Activated naive CD4-positive, alpha-beta T cell treated with anti-CD3 and anti-CD28 coated beads, Interleukin-2, amount 50 U/mL, for 72 hours (primary cell): Measurements from ENCODE around the gene NRSN1. TPM values are rescaled to one million over a fixed set of nuclear protein-coding genes. Genes with fewer than 3 reads are reported as not detected.
A peak's percentile ranks its signal among the peaks of the same experiment; 100 is the strongest.

ENCODE experiments used
- ATAC-seq, 2 donors: fragments of 150-1000 bp; cut with Tn5 transposase; 2 replicates each; pipeline ENCODE4 v1.10.0; 2021; ENCODE audit warnings: mild to moderate bottlenecking in 2 of 2, moderate library complexity in 2 of 2
- DNase-seq, 2 donors: peaks; one replicate each; pipeline ENCODE4 v3.0.0; 2021 to 2022; ENCODE audit warnings: low spot score in 2 of 2
- H3K27ac Mint-ChIP-seq, 2 donors: one replicate each; pipeline ENCODE4 v1.8.0; 2022; ENCODE audit warnings: mild to moderate bottlenecking in 2 of 2, mixed read lengths in 2 of 2
- H3K36me3 Mint-ChIP-seq, 2 donors: one replicate each; pipeline ENCODE4 v1.8.0; 2022; ENCODE audit warnings: mixed read lengths in 2 of 2
- H3K9me3 Mint-ChIP-seq, 2 donors: one replicate each; pipeline ENCODE4 v1.8.0; 2022; ENCODE audit warnings: mixed read lengths in 2 of 2
- total RNA-seq, 2 donors: library from RNA; stranded (reverse); gene quantifications; one replicate each; pipeline ENCODE4 v1.2.3, GENCODE V29; 2022

The NRSN1 gene, protein sequence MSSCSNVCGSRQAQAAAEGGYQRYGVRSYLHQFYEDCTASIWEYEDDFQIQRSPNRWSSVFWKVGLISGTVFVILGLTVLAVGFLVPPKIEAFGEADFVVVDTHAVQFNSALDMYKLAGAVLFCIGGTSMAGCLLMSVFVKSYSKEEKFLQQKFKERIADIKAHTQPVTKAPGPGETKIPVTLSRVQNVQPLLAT
- total RNA-seq: not detected

DNA sequence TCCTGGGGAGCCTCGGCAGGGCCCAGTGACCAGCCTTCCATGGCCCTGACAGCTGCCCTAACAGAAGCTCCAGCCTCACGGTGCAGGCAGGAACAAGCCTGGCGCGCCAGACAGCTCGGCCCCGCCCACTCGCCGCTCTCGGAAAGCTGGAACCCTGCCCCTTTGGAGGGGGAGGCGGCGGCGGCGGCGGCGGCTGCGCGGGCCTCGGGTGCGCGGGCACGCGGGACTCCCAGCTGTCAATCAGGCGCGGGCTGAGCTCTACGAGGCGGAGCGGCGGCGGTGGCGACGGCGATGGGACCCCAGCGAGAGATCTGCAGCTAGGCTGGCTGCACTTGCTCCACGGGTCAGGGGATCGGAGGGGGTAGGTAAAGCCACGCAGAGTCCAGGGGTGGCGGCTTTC is at the start of gene NRSN1:
TSS of gene NRSN1 (plus strand) at position 236 of the 400 bp plus-strand sequence. CDS start 8,113 bp downstream, outside the sequence.
- ATAC-seq (no peak), DNase-seq (no peak)
- Mint-ChIP-seq H3K27ac (no peak within 1 kb of the TSS), H3K9me3 (peaks cover 8% of the 10 kb centered on the region in 2 donors), H3K36me3 (peaks cover 0 to 10% of the 10 kb centered on the region in 2 donors)

DNA sequence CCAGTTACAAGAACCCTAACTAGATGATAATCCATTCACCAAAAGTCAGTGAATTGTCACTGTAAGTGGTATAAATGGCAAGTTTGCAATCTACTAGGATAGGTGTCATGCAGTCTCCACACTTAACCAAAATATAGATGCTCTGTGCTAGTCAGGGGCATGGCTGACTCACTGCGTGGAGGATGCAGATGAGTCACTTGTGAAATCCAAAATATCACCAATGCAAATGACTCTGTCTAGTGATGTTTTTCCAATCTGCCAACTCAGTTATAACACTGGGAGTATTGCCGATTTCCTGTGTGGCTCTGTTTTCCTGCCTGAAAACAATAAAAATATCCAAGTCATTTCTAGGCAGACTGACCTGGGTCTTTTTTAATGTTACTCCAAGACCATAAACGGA is 47.8 kb upstream of the NRSN1 start:
- ATAC-seq (peak in 1 of 2 donors; percentile 44), DNase-seq (no peak)
- Mint-ChIP-seq H3K9me3 (peaks cover 4 to 6% of the 10 kb centered on the region in 2 donors), H3K36me3 (no peaks in the 10 kb centered on the region), H3K27ac (no peak overlapping the region)

DNA sequence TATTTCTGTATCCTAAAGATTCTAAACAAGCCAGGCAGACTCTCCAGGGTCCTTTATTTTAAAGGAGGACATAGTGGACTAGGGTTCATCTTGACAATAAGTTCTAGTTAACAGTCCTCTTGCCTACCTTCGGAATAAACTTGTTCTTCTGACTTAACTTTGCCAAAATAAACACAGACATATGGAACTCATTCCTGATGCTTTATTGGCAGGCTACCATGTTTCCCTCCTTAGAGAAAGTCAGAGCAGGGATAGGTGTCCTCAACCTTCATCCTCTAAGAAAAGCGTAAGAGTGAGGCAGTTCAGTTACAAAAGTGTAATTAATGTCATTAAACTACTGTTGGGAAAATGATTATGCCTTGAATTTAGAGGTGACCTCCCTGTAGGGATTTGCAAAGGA is 46.9 kb upstream of the NRSN1 start:
- peaks cover 4 to 6% of the 10 kb centered on the region in 2 donors for H3K9me3 Mint-ChIP-seq
- no peak overlapping the region for H3K27ac Mint-ChIP-seq
- DNase-seq: no peak
- no peaks in the 10 kb centered on the region for H3K36me3 Mint-ChIP-seq
- no peak for ATAC-seq

DNA sequence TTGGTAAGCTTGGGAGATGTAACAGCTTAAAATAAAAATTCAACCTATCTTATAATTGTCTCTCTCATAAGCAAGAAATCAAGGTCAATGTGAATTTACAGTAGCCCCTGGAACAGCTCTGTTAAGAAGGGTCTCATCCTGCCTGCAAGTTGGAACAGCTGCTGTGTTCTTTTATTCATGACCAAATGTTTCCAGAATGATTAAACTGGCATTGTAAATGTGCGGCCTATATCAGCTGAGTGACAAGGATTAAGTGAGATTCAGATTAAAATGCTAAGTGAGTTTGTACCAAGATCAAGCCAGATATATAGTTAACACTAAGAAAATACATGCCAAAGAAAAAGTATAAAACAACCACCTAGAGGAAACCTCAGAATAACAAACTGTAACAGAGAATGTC is 45.3 kb upstream of the NRSN1 start:
- no peak for ATAC-seq

DNA sequence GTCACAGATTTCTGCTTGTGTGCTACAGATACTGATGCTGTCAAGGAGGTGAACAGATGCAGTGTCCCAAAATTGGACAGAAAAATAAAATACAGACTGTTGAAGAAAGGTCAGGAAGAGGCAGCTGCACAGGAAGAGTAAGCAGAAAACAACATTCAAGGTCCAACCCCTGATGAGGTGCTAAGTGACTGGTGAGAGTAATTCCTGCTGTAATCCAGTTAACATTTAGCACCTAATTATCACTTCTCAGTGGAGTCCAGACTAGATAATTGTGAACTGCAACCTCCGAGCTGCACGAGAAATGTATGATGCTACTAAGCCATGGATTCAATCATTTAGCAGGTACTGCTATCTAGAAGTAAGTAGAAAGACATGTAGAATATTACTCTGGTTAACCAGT is 36.3 kb upstream of the NRSN1 start:
- no peak overlapping the region for H3K27ac Mint-ChIP-seq
- H3K36me3 Mint-ChIP-seq: no peaks in the 10 kb centered on the region
- ATAC-seq (no peak), DNase-seq (no peak)
- peaks cover 0 to 5% of the 10 kb centered on the region in 2 donors for H3K9me3 Mint-ChIP-seq

More for the DNA sequence above, 45.3 kb upstream of the NRSN1 start:
- no peaks in the 10 kb centered on the region for H3K36me3 Mint-ChIP-seq
- no peak for DNase-seq
- H3K27ac Mint-ChIP-seq: no peak overlapping the region
- peaks cover 4 to 8% of the 10 kb centered on the region in 2 donors for H3K9me3 Mint-ChIP-seq

DNA sequence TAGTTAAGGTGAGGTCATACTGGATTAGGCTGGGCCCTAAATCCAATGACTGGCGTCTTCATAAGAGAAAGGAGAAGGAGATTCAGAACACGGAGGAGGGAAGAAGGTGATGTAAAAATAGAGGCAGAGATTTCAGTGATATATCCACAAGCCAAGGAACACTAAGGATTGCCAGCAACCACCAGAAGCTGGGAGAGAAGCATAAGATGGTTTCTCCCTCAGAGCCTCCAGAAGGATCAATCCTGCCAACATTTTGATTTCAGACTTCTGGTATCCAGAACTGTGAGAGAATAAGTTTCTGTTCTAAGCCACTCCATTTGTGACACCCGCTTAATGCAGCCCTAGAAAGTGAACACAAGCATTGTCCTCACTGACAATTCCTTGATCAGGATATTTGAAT is 33.6 kb upstream of the NRSN1 start:
- H3K36me3 Mint-ChIP-seq: no peaks in the 10 kb centered on the region
- DNase-seq: no peak
- no peak for ATAC-seq
- H3K27ac Mint-ChIP-seq: no peak overlapping the region
- no peaks in the 10 kb centered on the region for H3K9me3 Mint-ChIP-seq

DNA sequence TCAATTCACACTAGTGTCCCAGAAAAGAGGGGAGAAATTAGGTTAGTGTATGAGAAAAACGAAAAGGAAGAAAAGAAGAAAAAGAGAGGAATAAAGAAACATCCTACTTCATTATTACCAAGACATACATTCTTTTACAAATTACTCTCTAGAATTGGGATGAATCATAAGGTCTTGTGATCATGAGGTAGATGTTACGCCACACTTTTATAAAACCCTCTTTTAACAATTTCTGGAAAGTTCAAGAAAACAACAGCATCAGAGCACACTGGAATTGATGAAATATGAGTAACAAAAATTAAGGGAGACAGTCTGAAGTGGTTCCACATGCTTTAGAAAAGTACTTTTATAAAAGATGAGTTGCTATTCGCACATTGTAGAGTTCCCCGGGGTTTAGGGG is 32.6 kb upstream of the NRSN1 start:
- Mint-ChIP-seq H3K36me3 (no peaks in the 10 kb centered on the region), H3K27ac (no peak overlapping the region), H3K9me3 (no peaks in the 10 kb centered on the region)
- ATAC-seq (no peak), DNase-seq (no peak)

DNA sequence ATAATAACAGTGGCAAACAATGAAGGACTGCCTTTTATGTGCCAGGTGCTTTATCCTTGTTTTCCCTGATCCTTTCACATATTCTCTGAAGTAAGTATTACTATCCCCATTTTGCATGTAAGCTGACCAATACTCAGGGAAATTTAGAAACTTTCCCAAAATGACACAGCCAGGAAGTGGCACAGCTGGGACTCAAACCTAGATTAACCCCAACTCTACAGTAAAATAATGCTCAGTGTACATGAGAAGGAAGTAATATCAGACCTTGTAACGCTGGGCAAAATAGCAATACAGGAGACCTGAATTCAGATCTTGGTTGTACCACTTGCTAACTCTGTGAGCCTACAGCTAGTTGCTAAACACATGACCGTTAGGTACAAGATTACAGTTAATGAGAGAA is 26.8 kb upstream of the NRSN1 start:
- no peaks in the 10 kb centered on the region for H3K36me3 Mint-ChIP-seq

DNA sequence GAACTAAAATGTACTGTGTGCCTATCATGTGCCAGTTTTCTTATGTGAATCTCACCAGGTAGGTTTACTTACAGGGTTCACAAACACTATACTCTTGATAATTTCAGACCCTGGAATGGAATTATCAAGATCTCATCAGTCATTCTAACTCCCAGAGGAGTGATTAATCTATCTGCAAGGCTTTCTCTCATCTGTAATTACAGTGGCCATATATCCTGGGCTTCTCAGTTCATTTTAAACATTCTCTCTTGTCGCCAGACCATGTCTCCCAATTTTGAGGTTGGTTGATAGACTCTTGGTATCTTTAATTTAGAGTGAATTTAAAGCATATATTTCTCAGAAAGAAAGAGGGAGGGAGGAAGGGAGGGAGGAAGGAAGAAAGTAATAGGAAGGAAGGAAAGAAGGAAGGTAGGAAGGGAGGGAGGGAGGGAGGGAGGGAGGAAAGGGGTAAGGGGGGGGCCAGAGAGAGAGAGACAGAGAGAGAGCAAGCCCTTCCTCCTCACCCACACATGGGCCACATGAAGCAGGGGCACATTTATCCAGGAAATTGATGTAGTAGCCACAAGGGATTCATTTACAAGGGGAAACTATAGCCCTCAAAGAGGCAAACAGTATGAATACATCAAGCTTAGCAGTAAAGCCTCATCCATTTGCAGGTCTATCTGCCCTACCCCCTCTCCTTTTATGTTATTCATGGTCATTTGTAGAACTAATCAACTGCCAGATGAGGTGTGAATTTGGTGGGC is 25.8 kb upstream of the NRSN1 start:
- ATAC-seq (no peak), DNase-seq (no peak)
- H3K36me3 Mint-ChIP-seq: no peaks in the 10 kb centered on the region
- no peak overlapping the region for H3K27ac Mint-ChIP-seq
- no peaks in the 10 kb centered on the region for H3K9me3 Mint-ChIP-seq

More for the DNA sequence above, 26.8 kb upstream of the NRSN1 start:
- DNase-seq: no peak
- ATAC-seq: no peak
- H3K9me3 Mint-ChIP-seq: no peaks in the 10 kb centered on the region
- H3K27ac Mint-ChIP-seq: no peak overlapping the region

DNA sequence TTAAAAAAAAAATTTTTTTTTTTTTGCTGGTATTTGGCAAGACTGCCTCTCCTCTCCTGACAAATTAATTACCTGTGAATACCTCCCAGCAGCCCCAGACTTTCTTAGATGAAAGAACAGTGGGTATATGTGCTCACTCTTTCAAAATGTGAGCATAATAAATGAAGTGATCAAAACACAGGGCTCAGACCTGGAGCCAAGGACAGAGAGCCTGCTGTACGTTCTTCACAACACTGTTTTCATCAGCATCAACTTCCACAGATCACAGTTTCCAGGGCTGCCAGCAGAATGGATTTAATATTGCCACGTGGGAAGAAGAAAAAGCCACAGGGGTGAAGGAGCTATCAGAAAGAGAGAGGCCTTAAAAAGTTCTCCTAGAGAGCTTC is 25.3 kb upstream of the NRSN1 start:
- H3K27ac Mint-ChIP-seq: no peak overlapping the region
- H3K9me3 Mint-ChIP-seq: no peaks in the 10 kb centered on the region
- H3K36me3 Mint-ChIP-seq: no peaks in the 10 kb centered on the region

DNA sequence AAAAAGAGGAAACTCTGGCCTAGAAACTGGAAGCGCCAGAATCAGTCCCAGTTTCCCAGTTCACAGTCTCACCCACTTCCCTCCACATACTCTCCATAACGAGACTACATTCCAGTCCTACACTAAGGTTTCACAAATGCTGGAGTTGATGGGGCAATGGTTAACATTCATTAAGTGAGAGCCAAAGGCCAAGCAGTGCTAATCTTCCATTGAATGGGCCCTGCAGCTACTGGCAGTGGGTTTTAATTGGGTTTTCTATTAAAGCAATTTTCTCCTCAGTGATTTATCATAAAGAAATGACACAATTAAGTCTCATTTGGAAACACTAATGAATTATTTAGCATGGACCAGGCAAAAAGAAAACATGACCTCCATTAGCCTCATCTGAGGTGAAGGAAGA is 20.8 kb upstream of the NRSN1 start:
- DNase-seq (no peak), ATAC-seq (no peak)
- Mint-ChIP-seq H3K27ac (no peak overlapping the region), H3K36me3 (no peaks in the 10 kb centered on the region), H3K9me3 (no peaks in the 10 kb centered on the region)

More for the DNA sequence above, 25.3 kb upstream of the NRSN1 start:
- DNase-seq (no peak), ATAC-seq (no peak)

DNA sequence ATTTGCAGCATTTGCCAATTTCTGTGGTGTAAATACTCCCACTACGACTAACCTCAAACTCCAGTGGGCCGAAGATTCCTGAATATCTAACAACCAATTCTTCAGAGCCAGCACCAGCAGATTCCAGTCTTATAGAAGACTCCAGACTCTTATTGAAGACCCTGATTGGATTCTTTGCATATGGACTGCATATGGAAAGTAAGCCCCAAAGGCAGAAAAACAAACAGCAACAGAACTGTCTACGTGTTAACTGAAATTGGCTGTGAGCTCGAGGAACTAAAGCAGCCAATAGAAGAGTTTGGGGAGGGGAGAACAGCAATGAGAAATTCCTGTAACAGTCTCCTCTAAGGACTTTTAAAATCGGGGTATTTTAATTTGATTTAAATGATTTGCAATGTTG is 19.7 kb upstream of the NRSN1 start:
- Mint-ChIP-seq H3K36me3 (no peaks in the 10 kb centered on the region), H3K9me3 (no peaks in the 10 kb centered on the region), H3K27ac (no peak overlapping the region)
- ATAC-seq (no peak), DNase-seq (no peak)

DNA sequence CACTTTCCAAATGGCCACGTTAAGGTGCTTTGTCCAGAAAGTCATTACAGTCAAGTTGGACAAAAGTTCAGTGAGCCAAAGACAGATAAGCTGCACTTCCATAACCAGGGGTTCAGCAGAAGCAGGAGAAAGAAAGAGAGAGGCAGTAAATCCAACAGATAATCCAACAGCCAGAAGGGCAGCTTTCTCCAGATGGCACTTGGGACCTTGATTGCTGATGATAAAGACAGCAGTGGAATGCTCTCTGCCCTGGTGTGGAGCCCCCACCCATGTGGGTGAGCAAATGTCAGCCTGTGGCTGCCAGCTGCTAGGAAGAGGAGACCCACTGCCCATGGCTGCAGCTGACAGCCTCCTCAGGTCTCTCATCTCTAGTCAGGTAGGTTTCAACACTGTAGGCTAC is 18.7 kb upstream of the NRSN1 start:
- H3K9me3 Mint-ChIP-seq: no peaks in the 10 kb centered on the region
- no peaks in the 10 kb centered on the region for H3K36me3 Mint-ChIP-seq
- no peak for ATAC-seq
- H3K27ac Mint-ChIP-seq: no peak overlapping the region
- no peak for DNase-seq

DNA sequence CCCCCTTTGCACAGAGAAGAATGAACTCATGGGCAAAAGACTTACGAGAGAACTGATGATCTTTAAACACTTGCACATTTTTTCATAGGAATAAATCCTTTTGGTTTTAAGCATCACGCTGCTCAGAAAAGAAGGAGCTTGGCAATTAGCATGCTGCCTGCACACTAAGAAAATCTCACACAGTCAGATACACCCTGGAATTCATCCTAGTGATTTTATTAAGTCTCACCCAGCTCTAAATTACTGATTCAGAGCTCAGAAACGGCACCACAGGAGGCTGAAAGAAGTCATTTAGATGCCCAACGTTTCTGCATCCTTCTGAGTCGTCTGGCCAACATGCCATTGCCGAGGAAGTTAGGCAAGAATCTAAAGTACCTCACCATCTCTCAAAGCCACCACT is 18.0 kb upstream of the NRSN1 start:
- ATAC-seq: no peak
- Mint-ChIP-seq H3K27ac (no peak overlapping the region), H3K9me3 (no peaks in the 10 kb centered on the region), H3K36me3 (no peaks in the 10 kb centered on the region)
- DNase-seq: no peak

DNA sequence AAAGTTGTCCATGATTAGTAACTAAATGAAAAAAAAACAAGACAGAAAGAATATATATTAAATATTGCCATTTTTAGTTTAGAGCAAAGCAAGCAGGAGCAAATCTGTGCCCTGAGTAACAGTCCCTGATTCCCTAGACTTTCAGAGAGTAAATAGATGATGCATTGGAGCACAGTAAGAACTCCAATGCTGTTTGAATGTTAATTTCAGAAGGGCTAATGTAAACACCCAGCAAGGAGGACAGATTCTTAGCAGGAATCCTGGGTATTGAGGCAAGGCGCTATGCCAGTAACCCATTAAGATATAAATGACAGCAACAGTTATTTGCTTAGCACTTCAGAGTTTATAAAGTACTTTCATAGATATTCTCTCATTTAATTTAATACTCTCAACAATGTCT is 15.6 kb upstream of the NRSN1 start:
- no peaks in the 10 kb centered on the region for H3K9me3 Mint-ChIP-seq
- ATAC-seq (no peak), DNase-seq (no peak)
- H3K27ac Mint-ChIP-seq: no peak overlapping the region
- no peaks in the 10 kb centered on the region for H3K36me3 Mint-ChIP-seq

DNA sequence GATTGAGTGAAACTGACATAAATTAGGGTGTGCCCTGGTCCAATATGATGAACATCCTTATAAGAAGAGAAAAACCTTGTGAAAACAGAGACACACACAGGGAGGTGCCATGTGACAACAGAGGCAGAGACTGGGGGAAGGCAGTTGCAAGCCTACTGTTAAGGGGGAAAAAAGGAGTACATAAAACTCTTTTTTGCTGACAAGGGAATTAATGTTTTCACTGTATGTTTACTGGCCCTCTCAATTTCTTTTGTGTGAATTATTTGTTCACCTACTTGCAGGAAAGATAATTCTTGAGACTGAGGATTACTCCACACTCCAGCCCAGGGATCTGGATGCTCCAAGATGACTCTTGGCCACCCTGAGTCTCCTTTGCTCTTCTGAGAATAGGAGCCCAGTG is 12.1 kb upstream of the NRSN1 start:
- no peaks in the 10 kb centered on the region for H3K36me3 Mint-ChIP-seq
- no peak for ATAC-seq
- no peaks in the 10 kb centered on the region for H3K9me3 Mint-ChIP-seq
- DNase-seq: no peak
- H3K27ac Mint-ChIP-seq: no peak overlapping the region

DNA sequence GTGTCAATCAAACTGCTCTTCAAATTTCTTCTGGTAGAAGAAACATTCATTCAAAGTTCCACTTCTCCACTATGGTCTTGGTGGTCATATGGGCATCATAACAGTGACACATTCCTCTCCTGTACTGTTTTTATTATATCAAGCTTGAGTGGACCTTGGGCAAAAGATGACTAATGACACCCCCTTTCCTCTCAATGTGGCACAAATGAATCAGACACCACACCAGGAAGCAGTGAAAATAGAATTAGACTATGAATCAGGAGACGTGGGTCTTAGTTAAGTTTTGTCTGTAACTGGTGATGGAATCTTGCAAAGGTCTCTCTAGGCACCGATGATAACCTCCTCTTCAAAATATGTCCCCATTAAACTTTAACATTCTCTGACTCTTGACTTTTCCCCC is 9.0 kb upstream of the NRSN1 start:
- no peaks in the 10 kb centered on the region for H3K36me3 Mint-ChIP-seq

DNA sequence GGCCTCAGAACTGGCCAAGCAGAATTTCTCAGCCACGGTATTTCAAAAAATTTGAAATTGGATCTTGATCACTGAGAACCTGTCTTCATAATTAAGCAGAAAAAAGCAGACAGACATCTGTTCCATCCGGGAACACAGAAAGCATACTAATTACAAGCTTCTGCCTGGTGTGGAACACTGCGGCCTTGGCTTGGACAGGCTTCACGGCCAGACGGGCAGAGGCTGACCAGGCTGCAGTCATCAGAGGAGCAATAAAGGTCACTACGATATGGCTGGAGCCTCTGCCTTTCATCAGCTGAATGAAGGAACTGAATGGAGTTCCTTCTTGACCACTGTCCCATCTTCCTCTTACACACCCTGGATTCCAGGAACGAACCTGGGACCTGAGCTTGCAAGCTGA is 3.9 kb upstream of the NRSN1 start:
- peaks cover 0 to 10% of the 10 kb centered on the region in 2 donors for H3K36me3 Mint-ChIP-seq
- H3K27ac Mint-ChIP-seq: no peak overlapping the region
- DNase-seq: no peak
- ATAC-seq: no peak
- peaks cover 8% of the 10 kb centered on the region in 2 donors for H3K9me3 Mint-ChIP-seq

More for the DNA sequence above, 9.0 kb upstream of the NRSN1 start:
- no peaks in the 10 kb centered on the region for H3K9me3 Mint-ChIP-seq
- DNase-seq (no peak), ATAC-seq (peak; percentile 24 to 29)
- no peak overlapping the region for H3K27ac Mint-ChIP-seq
